ENCODE results near the gene NRCAM.
"Not testable (repeated sequence)": the region's sequence is repeated elsewhere in the genome, so short reads cannot be mapped to it uniquely, and the experiment has no call there.

NRCAM gene

DNA sequence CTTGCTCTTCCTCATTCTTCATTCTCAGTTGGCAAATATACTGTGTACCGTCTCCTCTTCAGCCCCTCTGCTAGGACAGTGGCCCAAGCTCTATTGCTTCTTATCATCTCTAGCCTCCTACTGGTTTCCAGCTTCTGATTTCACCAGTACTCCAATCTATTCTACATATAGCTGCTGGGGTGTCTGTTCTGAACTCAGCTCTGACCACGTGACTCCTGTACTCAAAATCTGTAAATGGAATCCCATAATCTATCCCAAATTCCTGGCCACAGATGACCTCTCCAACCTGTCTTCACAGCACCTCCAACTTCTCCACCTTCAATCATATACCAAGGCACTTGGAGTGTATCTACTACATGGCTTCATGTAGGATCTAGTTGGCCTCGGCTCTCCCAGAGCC is 152.9 kb downstream of the NRCAM start:
- no peak for DNase-seq

DNA sequence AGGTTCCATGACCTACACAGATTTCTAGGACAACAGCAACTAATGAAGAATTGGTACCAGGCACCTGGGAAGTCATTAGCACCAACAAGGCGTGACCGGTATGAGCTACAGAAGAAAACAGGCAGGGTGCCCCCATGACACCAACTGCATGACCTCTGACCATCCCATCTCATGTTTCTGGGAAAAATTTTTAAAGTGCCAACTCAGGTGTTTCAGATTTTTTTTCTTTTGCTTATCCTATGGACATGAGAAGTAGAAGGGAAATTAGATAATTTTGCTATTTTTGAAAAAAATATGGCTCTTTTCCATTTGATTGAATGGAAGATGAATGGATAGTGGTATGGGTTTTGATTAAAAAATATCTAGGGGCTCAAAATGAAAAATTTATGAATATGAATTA is 154.8 kb downstream of the NRCAM start:
- no peak for DNase-seq

DNA sequence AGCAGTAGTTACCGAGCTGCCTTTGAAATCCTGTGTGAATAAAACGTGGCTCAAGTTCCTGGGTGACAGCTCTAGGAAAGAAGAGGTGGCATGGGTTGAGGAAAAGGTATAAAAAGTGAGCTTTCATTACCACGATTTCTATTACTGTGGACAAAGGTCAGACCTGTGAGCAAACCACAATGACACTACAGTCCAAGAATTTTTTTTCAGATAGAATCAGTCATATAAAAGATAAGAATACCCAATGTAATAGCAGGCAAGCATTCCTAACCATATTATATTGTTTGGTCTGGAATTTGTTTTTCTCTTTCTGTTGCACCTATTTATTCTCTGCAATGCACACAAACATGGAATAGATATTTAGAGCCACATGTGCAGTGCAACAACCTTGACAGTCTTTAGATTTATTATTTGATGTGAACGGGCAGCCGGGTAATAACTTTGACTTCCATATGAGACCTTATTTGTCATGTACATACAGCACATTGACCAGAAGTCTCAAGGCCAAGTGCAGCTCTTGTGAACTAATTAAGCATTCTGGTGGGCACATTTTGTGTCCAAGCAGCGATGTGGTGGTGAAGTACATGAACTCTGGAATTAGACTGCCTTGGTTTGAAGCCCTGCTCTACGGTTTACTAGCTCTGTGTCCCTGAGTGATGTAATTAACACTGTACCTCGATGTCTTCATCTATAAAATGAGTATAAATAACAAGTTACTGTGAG is 156.8 kb downstream of the NRCAM start:
- DNase-seq: no peak

DNA sequence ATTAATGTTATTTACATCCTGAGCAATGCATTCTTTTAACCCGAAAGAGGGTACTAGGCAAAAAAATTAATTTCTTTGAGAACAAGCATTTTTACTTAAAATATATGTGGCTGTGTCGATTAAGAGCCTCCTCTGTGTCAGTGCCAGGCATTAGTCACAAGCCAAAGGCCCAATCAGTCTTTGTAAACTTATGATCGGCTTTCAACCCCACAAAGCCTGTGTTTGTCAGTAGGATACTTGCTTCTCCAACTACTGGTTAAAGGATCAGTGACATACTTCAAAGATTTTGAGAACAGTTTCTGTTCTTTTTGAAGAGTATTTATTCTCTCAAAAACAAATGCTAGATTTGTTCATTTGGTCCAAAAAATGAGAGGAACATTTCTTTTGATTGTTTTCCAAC is 159.3 kb downstream of the NRCAM start:
- no peak for DNase-seq

DNA sequence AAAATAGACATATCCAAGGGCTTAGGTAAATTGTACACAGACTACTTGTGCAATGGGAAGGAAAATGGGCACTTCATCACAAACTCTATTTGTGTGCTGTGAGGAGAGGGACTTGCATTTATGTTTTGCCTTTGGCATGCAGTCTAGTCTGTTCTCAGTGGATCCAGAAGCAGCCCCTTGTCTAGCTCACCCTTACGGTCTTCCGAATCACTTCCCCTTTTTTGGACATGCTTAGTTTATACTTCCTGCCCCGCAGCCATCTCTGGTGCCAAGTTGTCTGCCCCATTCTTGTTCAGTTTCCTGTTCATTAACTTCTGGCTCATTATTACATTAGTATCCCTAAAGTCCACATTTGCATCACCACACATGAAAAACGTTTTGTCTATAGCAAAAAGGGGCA is 161.6 kb downstream of the NRCAM start:
- no peak for DNase-seq

DNA sequence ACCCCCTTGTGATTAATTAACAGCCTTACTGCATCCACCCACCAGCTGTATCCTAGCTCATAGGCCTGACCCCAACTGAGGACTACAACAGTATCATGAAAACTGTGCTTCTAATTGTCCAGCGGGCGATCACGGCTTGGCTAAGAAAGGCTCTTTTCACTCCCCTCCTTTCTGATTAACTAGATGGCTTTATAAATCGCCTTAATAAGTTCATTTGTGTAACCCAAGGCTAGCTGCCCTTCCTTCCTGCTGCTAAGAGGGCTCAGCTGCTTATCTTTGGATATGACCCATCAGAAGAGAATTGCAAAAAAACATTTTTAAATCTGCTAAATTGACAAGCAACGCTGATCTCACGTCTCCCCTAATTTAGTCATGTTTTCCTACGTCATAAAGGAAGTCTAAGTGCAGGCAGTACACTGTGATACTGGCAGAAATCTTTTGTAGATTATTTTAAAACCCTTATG is 163.1 kb downstream of the NRCAM start:
- no peak for DNase-seq

DNA sequence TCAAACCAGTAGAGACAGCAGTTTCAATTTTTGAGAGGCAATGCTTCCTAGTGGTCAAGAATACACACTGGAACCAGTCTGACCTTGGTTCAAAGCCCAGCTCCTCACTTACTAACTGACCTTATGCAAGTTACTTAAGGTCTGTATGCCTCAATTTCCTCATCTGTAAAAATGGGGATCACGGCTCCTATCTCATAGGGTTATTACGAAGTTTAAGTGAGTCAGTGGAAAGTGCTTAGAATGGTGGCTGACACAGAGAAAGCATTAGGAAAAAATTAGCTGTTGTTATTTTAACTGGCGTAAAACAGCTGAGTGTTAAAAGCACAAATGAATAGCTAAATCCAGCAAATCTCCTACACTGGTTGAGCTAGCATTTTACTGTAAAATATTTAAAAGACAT is 163.7 kb downstream of the NRCAM start:
- no peak for DNase-seq

DNA sequence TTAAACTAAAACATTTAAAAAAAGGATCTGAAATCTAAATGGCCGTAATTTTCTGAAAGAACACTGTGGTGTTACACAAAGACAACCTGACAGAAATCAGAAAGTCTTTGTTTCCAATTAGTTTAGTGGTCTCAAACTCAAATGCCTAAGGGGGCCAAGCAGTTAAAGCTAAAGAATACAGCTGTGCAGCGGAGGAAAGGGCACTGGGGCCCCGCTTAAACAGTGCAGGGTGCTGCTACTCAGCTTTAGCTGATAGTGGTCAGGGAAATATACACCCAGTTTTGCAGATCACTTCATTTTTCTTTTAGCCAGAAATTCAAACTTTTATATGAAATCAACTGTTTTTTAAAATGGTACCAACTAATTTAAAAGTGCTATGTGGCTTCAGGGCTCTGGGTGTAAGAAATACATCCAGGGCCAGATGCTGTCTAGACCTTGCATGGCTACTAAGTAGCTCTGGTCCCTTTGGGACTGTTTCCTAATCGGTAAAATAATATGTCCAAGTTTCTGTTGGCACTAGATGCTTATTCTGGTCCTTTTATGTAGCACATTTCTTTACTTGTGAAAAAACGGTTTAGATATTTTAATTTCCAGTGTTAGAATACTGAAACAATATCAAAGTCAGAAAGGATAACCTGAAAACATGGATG is 164.3 kb downstream of the NRCAM start:
- no peak for DNase-seq

DNA sequence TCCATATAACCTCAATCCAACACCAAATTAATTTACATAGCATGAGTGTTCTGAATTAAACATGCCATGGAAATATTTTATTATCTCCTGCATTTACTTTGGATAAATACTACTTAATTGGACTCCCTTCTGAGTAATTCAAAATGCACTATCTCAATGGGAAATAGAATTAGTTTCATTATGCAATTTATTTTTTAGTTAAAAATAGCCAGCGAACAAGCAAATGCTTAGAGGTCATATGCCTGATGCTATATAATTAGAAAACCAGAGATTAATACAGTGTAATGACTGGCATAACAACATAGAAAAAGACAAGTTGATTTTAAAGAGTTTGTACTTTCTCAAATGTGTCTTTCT is 165.1 kb downstream of the NRCAM start:
- no peak for DNase-seq

DNA sequence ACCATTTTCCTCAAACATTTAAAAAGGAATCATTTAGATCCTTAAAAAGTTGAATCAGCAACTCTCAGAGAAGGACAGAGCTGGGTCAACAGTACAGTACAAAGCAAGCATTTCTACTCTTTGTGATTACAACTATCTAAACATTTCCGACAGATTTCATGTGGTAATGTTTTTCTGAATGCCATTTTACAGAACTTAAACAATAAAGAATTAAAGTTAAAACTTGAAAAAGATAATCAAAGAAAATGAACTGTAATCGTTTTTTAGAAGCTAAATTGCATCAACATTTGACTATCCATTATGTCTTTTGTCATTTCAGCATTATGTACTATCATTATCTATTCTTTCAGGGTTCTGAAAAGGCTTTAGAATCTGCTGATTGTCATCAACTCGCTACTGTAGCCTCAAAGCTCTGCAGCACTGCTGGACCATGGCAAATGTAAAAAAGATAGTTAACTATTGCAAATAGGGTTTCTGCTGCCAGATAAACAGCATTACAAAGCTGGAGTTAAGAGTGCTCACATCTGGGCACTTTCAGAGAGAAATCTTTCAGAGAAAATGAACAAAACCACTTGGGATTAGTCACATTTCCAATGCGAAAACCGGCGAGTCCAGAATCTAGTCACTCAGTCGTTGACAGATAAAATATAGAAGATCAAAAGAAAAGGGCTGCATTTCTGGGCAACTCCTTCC is 165.6 kb downstream of the NRCAM start:
- no peak for DNase-seq

DNA sequence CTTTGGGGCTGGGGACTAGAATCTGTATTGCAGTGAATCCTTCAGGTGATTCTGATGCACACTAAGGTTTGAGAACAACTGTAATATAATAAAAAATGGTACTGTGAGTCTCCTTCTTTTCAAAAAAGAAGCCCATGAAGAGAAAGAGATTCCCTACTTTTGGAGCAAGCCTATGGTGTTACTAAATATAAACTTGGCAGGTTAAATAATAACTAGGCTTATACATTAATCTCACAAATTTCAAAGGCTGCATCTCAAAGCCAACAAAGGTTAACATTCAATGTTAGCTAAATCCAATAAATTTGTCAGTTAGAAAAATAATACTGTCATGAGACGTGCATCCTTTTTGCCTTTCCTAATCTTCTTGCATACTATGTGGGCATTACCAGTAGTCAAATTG is 166.4 kb downstream of the NRCAM start:
- no peak for DNase-seq

DNA sequence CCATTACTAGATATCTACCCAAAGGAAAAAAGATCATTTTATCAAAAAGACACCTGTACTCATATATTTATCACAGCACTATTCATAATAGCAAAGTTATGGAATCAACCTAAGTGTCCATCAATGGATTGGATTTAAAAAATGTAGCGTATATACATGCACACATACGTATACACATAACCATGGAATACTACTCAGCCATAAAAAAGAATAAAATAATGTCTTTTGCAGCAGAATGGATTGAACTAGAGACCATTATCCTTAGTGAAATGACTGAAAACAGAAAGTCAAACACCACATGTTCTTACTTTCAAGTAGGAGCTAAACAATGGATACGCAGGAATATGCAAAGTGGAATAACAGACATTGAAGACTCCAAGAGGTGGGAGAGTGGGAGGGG is 168.4 kb downstream of the NRCAM start:
- no peak for DNase-seq

DNA sequence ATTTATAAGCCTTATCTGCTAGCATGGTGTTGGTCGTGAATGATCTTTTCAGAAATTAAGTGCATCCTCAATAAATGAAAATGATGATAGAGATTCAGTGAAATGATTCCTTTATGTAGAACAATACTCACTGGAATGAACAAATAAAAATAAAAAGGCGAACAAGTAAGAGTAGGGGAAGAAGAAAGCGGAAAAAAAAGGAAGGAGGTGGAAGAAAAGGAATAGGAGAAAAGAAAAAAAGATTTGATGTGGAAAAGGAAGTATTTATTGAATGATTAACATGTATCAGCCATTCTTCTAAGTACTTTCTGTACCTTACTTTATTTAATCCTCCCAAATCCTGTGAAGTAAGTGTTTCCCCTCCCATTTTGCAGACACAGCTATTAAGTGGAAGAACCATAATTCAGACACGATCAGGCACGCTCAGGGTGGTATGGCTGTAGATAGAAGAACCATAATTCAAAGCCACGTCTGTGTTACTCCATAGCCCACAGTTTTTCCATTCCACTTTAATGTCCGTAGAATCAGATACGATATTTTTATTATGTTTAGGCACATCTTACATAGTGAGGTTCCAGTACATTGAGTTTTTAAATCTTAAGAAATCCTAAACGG is 169.8 kb downstream of the NRCAM start:
- no peak for DNase-seq

DNA sequence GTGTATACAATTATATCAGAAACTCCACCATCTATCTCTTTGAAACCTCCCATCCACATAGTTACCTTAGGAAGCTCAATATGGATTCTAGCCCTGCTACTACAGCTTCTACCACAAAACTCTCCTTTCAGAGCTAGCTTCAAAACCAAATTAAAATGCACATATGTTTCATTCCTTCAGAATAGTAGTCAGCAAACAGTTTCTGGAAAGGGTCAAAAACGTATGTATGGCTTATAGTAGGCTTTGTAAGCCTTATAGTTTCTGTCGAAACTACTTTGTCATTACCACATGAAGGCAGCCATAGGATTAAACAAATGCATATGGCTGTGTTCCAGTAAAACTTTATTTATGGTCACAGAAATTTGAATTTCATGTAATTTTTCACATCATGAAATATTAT is 170.5 kb downstream of the NRCAM start:
- DNase-seq: no peak

DNA sequence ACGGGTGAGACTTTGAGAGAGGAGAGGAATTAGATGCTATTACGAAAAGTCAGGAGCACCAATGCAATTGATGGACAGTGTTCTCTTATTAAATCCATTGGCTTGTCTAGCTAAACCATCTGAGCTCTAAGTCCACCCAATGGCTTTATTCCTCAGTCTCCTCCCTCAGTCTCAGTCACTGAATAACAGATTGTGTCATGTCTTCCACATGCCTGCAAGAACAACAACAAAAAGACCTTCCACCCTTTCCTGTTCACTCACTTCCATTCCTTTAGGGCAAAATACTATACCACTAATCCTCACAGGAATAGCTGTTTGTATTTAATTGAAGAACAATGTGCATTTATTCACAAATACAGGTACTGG is 171.2 kb downstream of the NRCAM start:
- no peak for DNase-seq

DNA sequence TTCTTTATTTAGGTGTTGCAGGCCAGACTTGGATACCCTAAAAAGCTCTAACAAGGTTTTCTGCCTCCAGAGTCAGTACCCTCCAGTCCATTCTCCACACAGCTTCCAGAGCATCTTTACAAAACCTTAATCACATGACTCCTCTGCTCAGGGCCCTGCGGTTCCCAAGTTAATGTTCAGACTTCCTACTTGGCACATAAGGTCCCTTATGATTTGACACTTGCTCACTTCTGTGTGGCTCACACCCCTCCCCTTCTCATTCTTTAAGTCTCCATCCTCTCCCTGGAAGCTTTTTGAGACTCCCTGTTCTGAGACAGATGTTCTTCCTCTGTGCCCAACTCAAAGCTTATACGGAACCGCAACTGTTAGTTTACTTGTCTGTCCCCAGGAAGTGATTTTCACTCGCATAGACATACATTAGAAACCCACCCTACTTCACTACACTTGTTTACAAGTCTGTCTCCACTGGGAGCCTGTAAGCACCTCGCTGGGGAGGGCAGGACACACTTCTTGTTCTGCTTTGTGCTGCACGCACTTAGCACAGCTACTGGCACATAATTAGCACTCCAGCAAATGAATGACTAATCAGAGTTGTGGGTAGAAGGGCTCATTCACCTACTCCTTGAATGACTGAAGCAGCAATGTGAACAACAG is 171.8 kb downstream of the NRCAM start:
- no peak for DNase-seq

DNA sequence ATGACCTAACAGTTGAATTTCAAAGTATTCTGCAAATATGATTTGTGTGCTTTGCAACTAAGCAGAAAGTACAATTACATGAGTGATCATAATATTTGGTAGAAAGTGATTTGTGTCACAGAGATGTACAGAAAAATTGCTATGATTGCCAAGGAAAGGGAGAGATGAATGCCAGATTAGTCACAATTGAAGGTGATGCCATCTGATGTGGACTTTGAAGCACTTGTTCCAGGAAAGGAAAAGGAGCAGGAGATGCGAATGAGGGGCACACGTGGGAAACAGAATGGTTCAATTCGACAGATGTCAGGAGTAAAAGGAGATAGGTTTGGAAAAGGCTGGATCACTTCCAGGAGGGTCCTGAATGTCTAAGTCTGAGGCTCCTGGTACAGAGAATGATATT is 173.0 kb downstream of the NRCAM start:
- DNase-seq: no peak

DNA sequence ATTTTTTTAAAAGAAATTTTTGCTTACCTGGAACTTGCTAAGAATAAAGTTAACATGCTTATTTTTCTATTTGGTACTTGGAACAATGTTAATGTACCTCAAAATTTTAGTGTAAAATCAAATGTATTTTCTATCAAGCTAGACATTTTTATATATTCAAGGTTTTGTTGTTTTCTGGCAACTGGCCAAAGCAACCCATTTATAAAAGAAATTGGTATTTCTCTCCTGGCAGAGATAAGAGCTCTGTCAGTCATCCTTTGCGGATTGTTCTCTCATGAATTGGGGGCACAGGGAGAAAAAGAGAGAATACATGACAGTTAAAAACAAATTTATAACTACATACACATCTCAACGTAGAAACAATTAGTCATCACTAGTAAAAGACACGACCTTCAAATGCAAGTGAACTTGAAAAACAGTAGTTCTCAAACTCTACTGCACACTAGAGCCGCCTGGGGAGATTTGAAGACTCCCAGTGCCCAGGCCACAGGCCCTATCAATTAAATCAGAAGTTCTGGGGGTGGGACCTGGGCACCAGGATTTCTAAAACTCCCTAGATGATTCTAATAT is 173.7 kb downstream of the NRCAM start:
- DNase-seq: no peak

DNA sequence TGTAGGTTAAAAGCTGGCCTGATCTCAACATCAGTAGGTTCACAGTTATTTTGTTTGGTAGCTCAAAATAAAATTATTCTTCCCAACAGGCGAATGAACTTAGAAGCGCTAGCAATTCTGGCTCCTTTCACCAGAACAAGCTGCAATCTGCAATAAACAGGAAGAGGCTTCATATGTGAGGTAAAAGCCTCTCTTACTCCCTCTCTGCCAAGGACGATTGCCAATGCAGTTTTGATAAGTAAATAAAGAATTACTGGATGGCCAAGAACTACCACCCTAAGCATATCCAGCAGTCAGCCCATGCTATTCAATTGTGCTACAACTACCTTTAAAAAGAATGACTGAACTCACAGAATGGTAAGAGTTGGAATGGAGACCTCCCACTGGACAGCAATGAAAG is 176.1 kb downstream of the NRCAM start:
- DNase-seq: peak; percentile 41

DNA sequence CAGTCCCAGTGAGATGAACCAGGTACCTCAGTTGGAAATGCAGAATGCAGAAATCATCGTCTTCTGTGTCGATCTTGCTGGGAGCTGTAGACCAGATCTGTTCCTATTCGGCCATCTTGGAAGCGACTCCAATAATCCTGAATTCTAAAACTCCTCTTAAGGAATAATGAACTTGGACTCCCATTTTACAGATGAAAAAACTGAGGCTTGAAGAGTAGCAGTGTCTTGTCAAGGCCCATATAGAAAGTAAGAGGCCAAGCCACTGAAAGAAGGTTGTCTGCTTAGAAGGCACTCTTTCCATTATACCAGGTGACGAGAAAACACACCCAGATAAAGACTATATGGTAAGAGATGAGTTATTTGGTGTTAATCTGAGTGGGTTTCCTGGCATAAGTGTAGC is 177.5 kb downstream of the NRCAM start:
- DNase-seq: no peak

DNA sequence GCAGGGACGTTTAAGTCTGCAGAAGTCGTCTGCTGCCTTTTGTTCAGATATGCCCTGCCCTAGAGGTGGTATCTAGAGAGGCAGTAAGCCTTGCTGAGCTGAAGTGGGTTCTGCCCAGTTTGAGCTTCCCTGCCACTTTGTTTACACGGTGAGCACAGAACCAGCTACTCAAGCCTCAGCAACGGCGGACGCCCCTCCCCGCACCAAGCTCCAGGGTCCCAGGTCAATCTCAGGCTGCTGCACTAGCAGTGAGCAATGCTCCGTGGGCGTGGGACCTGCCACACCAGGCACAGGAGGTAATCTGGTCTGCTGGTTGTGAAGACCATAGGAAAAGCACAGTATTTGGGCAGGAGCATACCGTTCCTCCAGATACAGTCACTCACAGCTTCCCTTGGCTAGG is 178.0 kb downstream of the NRCAM start:
- DNase-seq: no peak

DNA sequence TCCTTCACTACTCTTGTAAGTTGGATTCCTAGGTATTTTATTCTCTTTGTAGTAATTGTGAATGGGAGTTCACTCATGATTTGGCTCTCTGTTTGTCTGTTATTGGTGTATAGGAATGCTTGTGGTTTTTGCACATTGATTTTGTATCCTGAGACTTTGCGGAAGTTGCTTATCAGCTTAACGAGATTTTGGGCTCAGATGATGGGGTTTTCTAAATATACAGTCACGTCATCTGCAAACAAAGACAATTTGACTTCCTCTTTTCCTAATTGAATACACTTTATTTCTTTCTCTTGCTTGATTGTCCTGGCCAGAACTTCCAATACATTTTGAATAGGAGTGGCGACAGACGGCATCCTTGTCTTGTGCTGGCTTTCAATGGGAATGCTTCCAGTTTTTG is 181.8 kb downstream of the NRCAM start:
- not testable (repeated sequence) for DNase-seq

DNA sequence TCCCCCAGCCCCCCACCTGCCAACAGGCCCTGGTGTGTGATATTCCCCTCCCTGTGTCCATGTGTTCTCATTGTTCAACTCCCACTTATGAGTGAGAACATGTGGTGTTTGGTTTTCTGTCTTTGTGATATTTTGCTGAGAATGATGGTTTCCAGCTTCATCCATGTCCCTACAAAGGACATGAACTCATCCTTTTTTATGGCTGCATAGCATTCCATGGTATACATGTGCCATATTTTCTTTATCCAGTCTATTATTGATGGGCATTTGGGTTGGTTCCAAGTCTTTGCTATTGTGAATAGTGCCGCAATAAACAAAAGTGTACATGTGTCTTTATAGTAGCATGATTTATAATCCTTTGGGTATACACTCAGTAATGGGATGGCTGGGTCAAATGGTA is 183.3 kb downstream of the NRCAM start:
- DNase-seq: not testable (repeated sequence)

Data from NCI-H2029 (cell line).